HG02870 (cell line): ENCODE measurements around the gene GABRB2.
"Not testable (repeated sequence)": the region's sequence is repeated elsewhere in the genome, so short reads cannot be mapped to it uniquely, and the experiment has no call there.

ENCODE experiments used
- ATAC-seq: cut with Tn5 transposase; IDR thresholded peaks from one replicate; pipeline ENCODE4 v1.9.1; 2021; ENCODE audit warnings: mild to moderate bottlenecking, moderate library complexity; ENCODE audit not compliant: unreplicated experiment

The GABRB2 gene

GRCh38 chr5:161305601-161306000 lies 240.9 kb downstream of the GABRB2 start:
- ATAC-seq, result no peak

- ATAC-seq, result no peak
These were observed 244.0 kb downstream of the GABRB2 start for GRCh38 chr5:161302559-161302958.

GRCh38 chr5:161301586-161301985 lies 244.9 kb downstream of the GABRB2 start:
- ATAC-seq, result no peak

- peak; percentile 95 for ATAC-seq
These were observed 247.5 kb downstream of the GABRB2 start for GRCh38 chr5:161299053-161299452.

- not testable (repeated sequence) for ATAC-seq
These were observed 249.1 kb downstream of the GABRB2 start for GRCh38 chr5:161297388-161297787.

- no peak for ATAC-seq
These were observed 250.7 kb downstream of the GABRB2 start for GRCh38 chr5:161295721-161296250.

- no peak for ATAC-seq
These were observed 258.5 kb downstream of the GABRB2 start for GRCh38 chr5:161288071-161288470.

GRCh38 chr5:161287436-161287835 lies 259.1 kb downstream of the GABRB2 start:
- ATAC-seq, result no peak

- peak; percentile 95 for ATAC-seq
These were observed 260.4 kb downstream of the GABRB2 start for GRCh38 chr5:161286066-161286655.

- no peak for ATAC-seq
These were observed 262.1 kb downstream of the GABRB2 start for GRCh38 chr5:161284445-161284844.

- no peak for ATAC-seq
These were observed 263.2 kb downstream of the GABRB2 start for GRCh38 chr5:161283296-161283695.

GRCh38 chr5:161278739-161279660 lies 267.5 kb downstream of the GABRB2 start:
- peak; percentile 53 for ATAC-seq

- ATAC-seq, result no peak
These were observed 269.5 kb downstream of the GABRB2 start for GRCh38 chr5:161277011-161277410.

GRCh38 chr5:161274951-161275350 lies 271.6 kb downstream of the GABRB2 start:
- ATAC-seq, result no peak

GRCh38 chr5:161273410-161273809 lies 273.1 kb downstream of the GABRB2 start:
- ATAC-seq, result no peak

- ATAC-seq, result no peak
These were observed 274.7 kb downstream of the GABRB2 start for GRCh38 chr5:161271816-161272215.

- no peak for ATAC-seq
These were observed 277.4 kb downstream of the GABRB2 start for GRCh38 chr5:161269125-161269524.

GRCh38 chr5:161266954-161267353 lies 279.6 kb downstream of the GABRB2 start:
- ATAC-seq, result no peak

GRCh38 chr5:161265006-161265405 lies 281.5 kb downstream of the GABRB2 start:
- no peak for ATAC-seq

GRCh38 chr5:161263191-161263590 lies 283.3 kb downstream of the GABRB2 start:
- no peak for ATAC-seq

- no peak for ATAC-seq
These were observed 284.7 kb downstream of the GABRB2 start for GRCh38 chr5:161261668-161262323.
